ENCODE data around the gene KDM4B. TPM values are rescaled to one million over a fixed set of nuclear protein-coding genes. Genes with fewer than 3 reads are reported as not detected.

Gene KDM4B
- total and polyA plus RNA-seq, 2 donors (not counting 1 experiment from before 2014, with no cell fraction given): 6.4 to 14.4 TPM

DNA sequence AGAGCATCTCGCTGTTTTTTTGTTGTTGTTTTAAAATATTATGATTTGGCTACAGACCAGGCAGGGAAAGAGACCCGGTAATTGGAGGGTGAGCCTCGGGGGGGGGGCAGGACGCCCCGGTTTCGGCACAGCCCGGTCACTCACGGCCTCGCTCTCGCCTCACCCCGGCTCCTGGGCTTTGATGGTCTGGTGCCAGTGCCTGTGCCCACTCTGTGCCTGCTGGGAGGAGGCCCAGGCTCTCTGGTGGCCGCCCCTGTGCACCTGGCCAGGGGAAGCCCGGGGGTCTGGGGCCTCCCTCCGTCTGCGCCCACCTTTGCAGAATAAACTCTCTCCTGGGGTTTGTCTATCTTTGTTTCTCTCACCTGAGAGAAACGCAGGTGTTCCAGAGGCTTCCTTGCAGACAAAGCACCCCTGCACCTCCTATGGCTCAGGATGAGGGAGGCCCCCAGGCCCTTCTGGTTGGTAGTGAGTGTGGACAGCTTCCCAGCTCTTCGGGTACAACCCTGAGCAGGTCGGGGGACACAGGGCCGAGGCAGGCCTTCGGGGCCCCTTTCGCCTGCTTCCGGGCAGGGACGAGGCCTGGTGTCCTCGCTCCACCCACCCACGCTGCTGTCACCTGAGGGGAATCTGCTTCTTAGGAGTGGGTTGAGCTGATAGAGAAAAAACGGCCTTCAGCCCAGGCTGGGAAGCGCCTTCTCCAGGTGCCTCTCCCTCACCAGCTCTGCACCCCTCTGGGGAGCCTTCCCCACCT is 183.3 kb downstream of the KDM4B start:
- H2AFZ ChIP-seq (ENCODE audit: low read length): no peak overlapping the region
- DNase-seq (ENCODE audit: low read depth in 2 of 2): no peak
- H3K4me3 ChIP-seq (replicated peaks in 1 of 4; ENCODE audit: control extremely low read depth in 1 of 4, insufficient read depth in 1 of 4, low read depth in 3 of 4, low read length in 4 of 4): no peak overlapping the region
- no peak overlapping the region for H3K4me2 ChIP-seq (ENCODE audit: extremely low read depth, insufficient read depth, low read length)
- H3K27ac ChIP-seq (ENCODE audit: insufficient read depth, low read length): no peak overlapping the region
- H3K27me3 ChIP-seq (ENCODE audit: control insufficient read depth, insufficient read depth, low read length): no peaks in the 10 kb centered on the region
- H3K79me2 ChIP-seq (ENCODE audit: control insufficient read depth, insufficient read depth, low read length): no peaks in the 10 kb centered on the region
- no peak overlapping the region for H3K9ac ChIP-seq (ENCODE audit: insufficient read depth, low read length)
- no peaks in the 10 kb centered on the region for H3K9me3 ChIP-seq (ENCODE audit: control insufficient read depth, insufficient read depth, low read depth, low read length)
- no peaks in the 10 kb centered on the region for H3K4me1 ChIP-seq (ENCODE audit: control insufficient read depth, extremely low read depth, insufficient read depth, low read length)
- H4K20me1 ChIP-seq (ENCODE audit: control insufficient read depth, extremely low read depth, insufficient read depth, low read length): no peaks in the 10 kb centered on the region
- H3K36me3 ChIP-seq (ENCODE audit: control insufficient read depth, insufficient read depth, low read length): no peaks in the 10 kb centered on the region
- TF ChIP-seq, protein P1, sequence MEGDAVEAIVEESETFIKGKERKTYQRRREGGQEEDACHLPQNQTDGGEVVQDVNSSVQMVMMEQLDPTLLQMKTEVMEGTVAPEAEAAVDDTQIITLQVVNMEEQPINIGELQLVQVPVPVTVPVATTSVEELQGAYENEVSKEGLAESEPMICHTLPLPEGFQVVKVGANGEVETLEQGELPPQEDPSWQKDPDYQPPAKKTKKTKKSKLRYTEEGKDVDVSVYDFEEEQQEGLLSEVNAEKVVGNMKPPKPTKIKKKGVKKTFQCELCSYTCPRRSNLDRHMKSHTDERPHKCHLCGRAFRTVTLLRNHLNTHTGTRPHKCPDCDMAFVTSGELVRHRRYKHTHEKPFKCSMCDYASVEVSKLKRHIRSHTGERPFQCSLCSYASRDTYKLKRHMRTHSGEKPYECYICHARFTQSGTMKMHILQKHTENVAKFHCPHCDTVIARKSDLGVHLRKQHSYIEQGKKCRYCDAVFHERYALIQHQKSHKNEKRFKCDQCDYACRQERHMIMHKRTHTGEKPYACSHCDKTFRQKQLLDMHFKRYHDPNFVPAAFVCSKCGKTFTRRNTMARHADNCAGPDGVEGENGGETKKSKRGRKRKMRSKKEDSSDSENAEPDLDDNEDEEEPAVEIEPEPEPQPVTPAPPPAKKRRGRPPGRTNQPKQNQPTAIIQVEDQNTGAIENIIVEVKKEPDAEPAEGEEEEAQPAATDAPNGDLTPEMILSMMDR (conservative IDR thresholded peaks at IDR 0.05 in 1 of 2, IDR thresholded peaks at IDR 0.05 in 1 of 2; ENCODE audit: low read depth in 1 of 2, low read length in 2 of 2): no peak
- no peak for TF ChIP-seq EZH2 (IDR thresholded peaks at IDR 0.05; ENCODE audit: low read length, missing control alignments)

DNA sequence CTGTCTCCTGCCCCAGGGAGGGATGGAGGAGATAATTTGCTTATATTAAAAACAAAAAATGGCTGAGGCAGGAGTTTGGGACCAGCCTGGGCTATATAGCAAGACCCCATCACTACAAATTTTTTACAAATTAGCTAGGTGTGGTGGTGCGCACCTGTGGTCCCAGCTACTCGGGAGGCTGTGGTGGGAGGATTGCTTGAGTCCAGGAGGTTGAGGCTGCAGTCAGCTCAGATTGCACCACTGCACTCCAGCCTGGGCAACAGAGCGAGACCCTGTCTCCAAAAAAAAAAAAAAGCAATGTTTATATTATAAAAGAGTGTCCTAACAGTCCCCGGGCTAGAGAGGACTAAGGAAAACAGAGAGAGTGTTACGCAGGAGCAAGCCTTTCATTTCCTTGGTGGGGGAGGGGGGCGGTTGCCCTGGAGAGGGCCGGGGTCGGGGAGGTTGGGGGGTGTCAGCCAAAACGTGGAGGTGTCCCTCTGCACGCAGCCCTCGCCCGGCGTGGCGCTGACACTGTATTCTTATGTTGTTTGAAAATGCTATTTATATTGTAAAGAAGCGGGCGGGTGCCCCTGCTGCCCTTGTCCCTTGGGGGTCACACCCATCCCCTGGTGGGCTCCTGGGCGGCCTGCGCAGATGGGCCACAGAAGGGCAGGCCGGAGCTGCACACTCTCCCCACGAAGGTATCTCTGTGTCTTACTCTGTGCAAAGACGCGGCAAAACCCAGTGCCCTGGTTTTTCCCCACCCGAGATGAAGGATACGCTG is 184.0 kb downstream of the KDM4B start:
- Histone ChIP-seq H3K4me2 (ENCODE audit: extremely low read depth, insufficient read depth, low read length) (no peak overlapping the region), H3K4me1 (ENCODE audit: control insufficient read depth, extremely low read depth, insufficient read depth, low read length) (no peaks in the 10 kb centered on the region)
- DNase-seq (ENCODE audit: low read depth in 2 of 2): no peak

DNA sequence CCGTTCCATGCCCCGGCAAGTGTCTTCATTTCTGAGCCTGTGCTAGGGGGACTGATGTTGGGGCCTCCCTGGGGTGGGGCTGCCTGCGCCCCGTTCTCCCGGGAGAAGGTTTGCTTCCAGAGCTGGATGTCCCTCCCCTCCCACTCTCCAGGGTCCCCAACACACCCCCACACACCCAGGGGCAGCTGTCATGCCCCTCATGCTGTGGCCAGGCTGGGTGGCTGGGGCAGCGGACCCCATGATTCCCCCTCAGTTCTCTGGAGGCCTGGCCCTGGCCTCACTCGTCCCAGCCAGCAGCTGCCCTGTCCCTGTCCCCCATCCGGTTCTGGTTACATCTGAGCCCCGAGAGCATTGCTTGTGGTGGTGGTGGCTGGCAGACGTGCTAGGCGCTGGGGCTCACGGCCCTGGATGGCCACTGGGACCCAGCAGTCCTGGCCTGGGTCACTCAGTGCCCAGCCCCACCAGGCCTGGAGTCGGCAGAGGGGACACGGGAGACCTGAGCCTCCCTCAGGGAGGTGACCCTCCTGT is 184.8 kb downstream of the KDM4B start:
- Histone ChIP-seq H3K27ac (ENCODE audit: insufficient read depth, low read length) (no peak overlapping the region), H3K27me3 (ENCODE audit: control insufficient read depth, insufficient read depth, low read length) (no peaks in the 10 kb centered on the region), H3K79me2 (ENCODE audit: control insufficient read depth, insufficient read depth, low read length) (no peaks in the 10 kb centered on the region), H3K9me3 (ENCODE audit: control insufficient read depth, insufficient read depth, low read depth, low read length) (no peaks in the 10 kb centered on the region), H4K20me1 (ENCODE audit: control insufficient read depth, extremely low read depth, insufficient read depth, low read length) (no peaks in the 10 kb centered on the region), H3K4me2 (ENCODE audit: extremely low read depth, insufficient read depth, low read length) (no peak overlapping the region), H3K4me1 (ENCODE audit: control insufficient read depth, extremely low read depth, insufficient read depth, low read length) (no peaks in the 10 kb centered on the region), H3K4me3 (replicated peaks in 1 of 4; ENCODE audit: control extremely low read depth in 1 of 4, insufficient read depth in 1 of 4, low read depth in 3 of 4, low read length in 4 of 4) (no peak overlapping the region), H3K9ac (ENCODE audit: insufficient read depth, low read length) (no peak overlapping the region), H3K36me3 (ENCODE audit: control insufficient read depth, insufficient read depth, low read length) (no peaks in the 10 kb centered on the region), H2AFZ (ENCODE audit: low read length) (no peak overlapping the region)
- TF ChIP-seq, protein P1 (conservative IDR thresholded peaks at IDR 0.05 in 1 of 2, IDR thresholded peaks at IDR 0.05 in 1 of 2; ENCODE audit: low read depth in 1 of 2, low read length in 2 of 2): no peak
- no peak for TF ChIP-seq EZH2 (IDR thresholded peaks at IDR 0.05; ENCODE audit: low read length, missing control alignments)
- no peak for DNase-seq (ENCODE audit: low read depth in 2 of 2)

More for the DNA sequence above, 184.0 kb downstream of the KDM4B start:
- H3K9me3 ChIP-seq (ENCODE audit: control insufficient read depth, insufficient read depth, low read depth, low read length): no peaks in the 10 kb centered on the region
- H3K4me3 ChIP-seq (replicated peaks in 1 of 4; ENCODE audit: control extremely low read depth in 1 of 4, insufficient read depth in 1 of 4, low read depth in 3 of 4, low read length in 4 of 4): no peak overlapping the region
- H3K36me3 ChIP-seq (ENCODE audit: control insufficient read depth, insufficient read depth, low read length): no peaks in the 10 kb centered on the region
- no peak for TF ChIP-seq EZH2 (IDR thresholded peaks at IDR 0.05; ENCODE audit: low read length, missing control alignments)
- TF ChIP-seq, protein P1 (conservative IDR thresholded peaks at IDR 0.05 in 1 of 2, IDR thresholded peaks at IDR 0.05 in 1 of 2; ENCODE audit: low read depth in 1 of 2, low read length in 2 of 2): no peak
- no peak overlapping the region for H3K9ac ChIP-seq (ENCODE audit: insufficient read depth, low read length)
- H3K27me3 ChIP-seq (ENCODE audit: control insufficient read depth, insufficient read depth, low read length): no peaks in the 10 kb centered on the region
- H2AFZ ChIP-seq (ENCODE audit: low read length): no peak overlapping the region
- no peak overlapping the region for H3K27ac ChIP-seq (ENCODE audit: insufficient read depth, low read length)
- no peaks in the 10 kb centered on the region for H3K79me2 ChIP-seq (ENCODE audit: control insufficient read depth, insufficient read depth, low read length)
- H4K20me1 ChIP-seq (ENCODE audit: control insufficient read depth, extremely low read depth, insufficient read depth, low read length): no peaks in the 10 kb centered on the region
